Hepatocyte (in vitro differentiated cells): Measurements from ENCODE around the gene CDK2AP2. TPM values are rescaled to one million over a fixed set of nuclear protein-coding genes. Genes with fewer than 3 reads are reported as not detected.
"Not testable (repeated sequence)": the region's sequence is repeated elsewhere in the genome, so short reads cannot be mapped to it uniquely, and the experiment has no call there.

Experiments used
- DNase-seq: peaks from one replicate; pipeline ENCODE4 v3.0.0-alpha.2; 2016; ENCODE audit warnings: low spot score
- H2AFZ ChIP-seq: fragments of 200-600 bp; sonication (generic); 2 replicates; pipeline ENCODE4 v1.6.0; 2016; ENCODE audit warnings: antibody characterized with exemption, mild to moderate bottlenecking
- H3K27ac ChIP-seq: fragments of 200-600 bp; sonication (generic); 2 replicates; pipeline ENCODE4 v1.5.1; 2016; ENCODE audit warnings: mild to moderate bottlenecking
- H3K27me3 ChIP-seq: fragments of 200-600 bp; sonication (generic); 2 replicates; pipeline ENCODE4 v1.6.1; 2016
- H3K36me3 ChIP-seq: fragments of 200-600 bp; sonication (generic); replicated peaks from 2 replicates; pipeline ENCODE4 v1.5.1; 2016; ENCODE audit warnings: low read depth; ENCODE audit not compliant: insufficient read depth
- H3K4me1 ChIP-seq: fragments of 200-600 bp; sonication (generic); 2 replicates; pipeline ENCODE4 v1.5.1; 2016; ENCODE audit warnings: mild to moderate bottlenecking, moderate library complexity; ENCODE audit not compliant: insufficient read depth
- H3K4me2 ChIP-seq: fragments of 200-600 bp; sonication (generic); 2 replicates; pipeline ENCODE4 v1.6.0; 2016
- H3K4me3 ChIP-seq: fragments of 200-600 bp; sonication (generic); 2 replicates; pipeline ENCODE4 v1.5.1; 2016; ENCODE audit warnings: mild to moderate bottlenecking
- H3K79me2 ChIP-seq: fragments of 200-600 bp; sonication (generic); 2 replicates; pipeline ENCODE4 v1.6.0; 2017; ENCODE audit warnings: mild to moderate bottlenecking
- H3K9me2 ChIP-seq: fragments of 200-600 bp; sonication (generic); replicated peaks from 2 replicates; pipeline ENCODE4 v1.6.0; 2017; ENCODE audit warnings: mild to moderate bottlenecking; ENCODE audit not compliant: insufficient read depth
- H3K9me3 ChIP-seq: fragments of 200-600 bp; sonication (generic); 2 replicates; pipeline ENCODE4 v1.5.1; 2016; ENCODE audit warnings: low read depth, mild to moderate bottlenecking
- H4K20me1 ChIP-seq: fragments of 200-600 bp; sonication (generic); 2 replicates; pipeline ENCODE4 v1.6.0; 2016; ENCODE audit warnings: mild to moderate bottlenecking; ENCODE audit not compliant: insufficient read depth, poor library complexity, severe bottlenecking
- CTCF ChIP-seq: fragments of 200-600 bp; sonication (generic); IDR thresholded peaks from 2 replicates; pipeline ENCODE4 v1.5.1; 2016; ENCODE audit warnings: antibody characterized with exemption, mild to moderate bottlenecking; ENCODE audit not compliant: poor library complexity
- EZH2 ChIP-seq: fragments of 200-600 bp; sonication (generic); IDR thresholded peaks from 2 replicates; pipeline ENCODE4 v1.6.1; 2016; ENCODE audit warnings: antibody characterized with exemption, mild to moderate bottlenecking, borderline replicate concordance
- EZH2phosphoT487 ChIP-seq: fragments of 200-600 bp; sonication (generic); IDR thresholded peaks from one replicate; pipeline ENCODE4 v1.6.1; 2018; ENCODE audit warnings: antibody characterized with exemption, mild to moderate bottlenecking, low read depth, moderate library complexity; ENCODE audit not compliant: unreplicated experiment, severe bottlenecking
- WGBS: methylation state at CpG from one replicate; pipeline ENCODE4 v1.1.6; 2016; ENCODE audit warnings: low lambda C conversion rate; ENCODE audit errors: missing lambda C conversion rate; 5-methylcytosine and 5-hydroxymethylcytosine counted together
- polyA plus RNA-seq: library from polyadenylated mRNA; unstranded; fragments of >200 nt; fragmentation: Nextera tagmentation; extraction: Ambion mirVana; gene quantifications from 2 replicates; pipeline ENCODE4 v1.2.1, GENCODE V29; 2016
- total RNA-seq: library from RNA; depleted of rRNA; stranded (reverse); fragments of >200 nt; gene quantifications from 2 replicates; pipeline ENCODE4 v1.2.3, GENCODE V29; 2014

The CDK2AP2 gene
- total and polyA plus RNA-seq, 2 experiments from 2014 or later = 47.3 to 177 TPM

GRCh38 chr11:67548555-67549110 lies 40.7 kb upstream of the CDK2AP2 start:
- H3K27me3 ChIP-seq = no peaks in the 10 kb centered on the region
- TF ChIP-seq CTCF = no peak
- TF ChIP-seq EZH2 = no peak
- TF ChIP-seq EZH2phosphoT487 = no peak
- H4K20me1 ChIP-seq = no peaks in the 10 kb centered on the region
- no peak overlapping the region for H3K4me2 ChIP-seq
- H3K9me2 ChIP-seq = no peaks in the 10 kb centered on the region
- no peaks in the 10 kb centered on the region for H3K4me1 ChIP-seq
- no peaks in the 10 kb centered on the region for H3K9me3 ChIP-seq
- no peak overlapping the region for H3K27ac ChIP-seq
- no peaks in the 10 kb centered on the region for H3K79me2 ChIP-seq
- no peak for DNase-seq
- H2AFZ ChIP-seq = no peak overlapping the region
- H3K4me3 ChIP-seq = no peak overlapping the region
- H3K36me3 ChIP-seq = no peaks in the 10 kb centered on the region
- WGBS = 81% methylated on average over 9 of the region's 9 CpGs

DNA sequence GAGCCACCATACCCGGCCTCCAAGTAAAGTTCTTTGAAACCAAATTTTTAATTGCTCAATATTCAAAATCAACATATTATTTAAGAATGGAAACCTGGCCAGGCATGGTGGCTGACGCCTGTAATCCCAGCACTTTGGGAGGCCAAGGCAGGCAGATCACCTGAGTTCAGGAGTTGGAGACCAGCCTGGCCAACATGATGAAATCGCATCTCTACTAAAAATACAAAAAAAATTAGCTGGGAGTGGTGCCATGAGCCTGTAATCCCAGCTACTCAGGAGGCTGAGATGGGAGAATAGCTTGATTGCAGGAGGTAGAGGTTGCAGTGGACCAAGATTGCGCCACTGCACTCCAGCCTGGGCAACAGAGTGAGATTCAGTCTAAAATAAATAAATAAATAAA lies 40.1 kb upstream of the CDK2AP2 start:
- H3K27ac ChIP-seq, DNase-seq, H3K27me3 ChIP-seq, H4K20me1 ChIP-seq, H3K79me2 ChIP-seq, H3K4me1 ChIP-seq, H3K9me2 ChIP-seq, H2AFZ ChIP-seq, H3K4me3 ChIP-seq, H3K9me3 ChIP-seq, H3K4me2 ChIP-seq, H3K36me3 ChIP-seq: not testable (repeated sequence)
- 95% methylated on average over 4 of the region's 4 CpGs for WGBS

- no peak for DNase-seq
- Histone ChIP-seq H3K27ac (no peak overlapping the region), H3K36me3 (no peaks in the 10 kb centered on the region), H3K4me3 (no peak overlapping the region), H4K20me1 (no peaks in the 10 kb centered on the region), H3K9me3 (no peaks in the 10 kb centered on the region), H3K4me2 (no peak overlapping the region), H3K27me3 (no peaks in the 10 kb centered on the region), H2AFZ (no peak overlapping the region), H3K4me1 (no peaks in the 10 kb centered on the region), H3K79me2 (no peaks in the 10 kb centered on the region), H3K9me2 (no peaks in the 10 kb centered on the region)
- TF ChIP-seq CTCF (no peak), EZH2 (no peak), EZH2phosphoT487 (no peak)
- WGBS = 73% methylated on average over 8 of the region's 8 CpGs
Measured at GRCh38 chr11:67545280-67545679, 37.3 kb upstream of the CDK2AP2 start.

GRCh38 chr11:67544616-67545242 lies 36.8 kb upstream of the CDK2AP2 start:
- H3K9me3 ChIP-seq = no peaks in the 10 kb centered on the region
- WGBS = 87% methylated on average over 10 of the region's 10 CpGs
- no peaks in the 10 kb centered on the region for H3K9me2 ChIP-seq
- H3K79me2 ChIP-seq = no peaks in the 10 kb centered on the region
- H3K4me3 ChIP-seq = no peak overlapping the region
- no peak for TF ChIP-seq EZH2phosphoT487
- no peak for TF ChIP-seq EZH2
- TF ChIP-seq CTCF = no peak
- no peaks in the 10 kb centered on the region for H3K36me3 ChIP-seq
- H3K4me2 ChIP-seq = no peak overlapping the region
- DNase-seq = no peak
- no peaks in the 10 kb centered on the region for H4K20me1 ChIP-seq
- no peak overlapping the region for H2AFZ ChIP-seq
- H3K4me1 ChIP-seq = no peaks in the 10 kb centered on the region
- no peaks in the 10 kb centered on the region for H3K27me3 ChIP-seq
- H3K27ac ChIP-seq = no peak overlapping the region
